HEK293T (cell line): ENCODE measurements around the gene KCNMA1.

Source experiments
- ARNT ChIP-seq: fragments of 450-650 bp; IDR thresholded peaks from 2 replicates; pipeline ENCODE4 v1.6.1; 2017; ENCODE audit warnings: mild to moderate bottlenecking
- BHLHE40 ChIP-seq: fragments of 450-650 bp; IDR thresholded peaks from 2 replicates; pipeline ENCODE4 v1.6.1; 2016; ENCODE audit warnings: mild to moderate bottlenecking, moderate library complexity, borderline replicate concordance
- CTBP1 ChIP-seq: fragments of 450-650 bp; IDR thresholded peaks from 2 replicates; pipeline ENCODE4 v1.6.1; 2016; ENCODE audit warnings: borderline replicate concordance
- ELF4 ChIP-seq: fragments of 450-650 bp; IDR thresholded peaks from 2 replicates; pipeline ENCODE4 v1.6.1; 2017; ENCODE audit warnings: antibody characterized with exemption
- FOXK2 ChIP-seq: fragments of 450-650 bp; IDR thresholded peaks from 2 replicates; pipeline ENCODE4 v1.6.1; 2016; ENCODE audit warnings: mild to moderate bottlenecking
- FOXM1 ChIP-seq: fragments of 450-650 bp; IDR thresholded peaks from 2 replicates; pipeline ENCODE4 v1.6.1; 2017; ENCODE audit warnings: mild to moderate bottlenecking, borderline replicate concordance
- HDGF ChIP-seq: fragments of 450-650 bp; IDR thresholded peaks from 2 replicates; pipeline ENCODE4 v1.6.1; 2017; ENCODE audit warnings: antibody characterized with exemption, borderline replicate concordance
- LEF1 ChIP-seq: fragments of 450-650 bp; IDR thresholded peaks from 2 replicates; pipeline ENCODE4 v1.6.1; 2017; ENCODE audit warnings: mild to moderate bottlenecking, borderline replicate concordance
- NFRKB ChIP-seq: fragments of 450-650 bp; IDR thresholded peaks from 2 replicates; pipeline ENCODE4 v1.6.1; 2016; ENCODE audit warnings: mild to moderate bottlenecking, moderate library complexity
- SP1 ChIP-seq: fragments of 450-650 bp; IDR thresholded peaks from 2 replicates; pipeline ENCODE4 v1.6.1; 2017
- SUZ12 ChIP-seq: fragments of 450-650 bp; IDR thresholded peaks from 2 replicates; pipeline ENCODE4 v1.6.1; 2016; ENCODE audit warnings: mild to moderate bottlenecking
- TARDBP ChIP-seq: fragments of 450-650 bp; IDR thresholded peaks from 2 replicates; pipeline ENCODE4 v1.6.1; 2016
- ZNF384 ChIP-seq: fragments of 450-650 bp; IDR thresholded peaks from 2 replicates; pipeline ENCODE4 v1.6.1; 2016
- TF ChIP-seq, protein P1 (sequence below): fragments of 450-650 bp; IDR thresholded peaks from 2 replicates; pipeline ENCODE4 v1.6.1; 2016

DNA sequence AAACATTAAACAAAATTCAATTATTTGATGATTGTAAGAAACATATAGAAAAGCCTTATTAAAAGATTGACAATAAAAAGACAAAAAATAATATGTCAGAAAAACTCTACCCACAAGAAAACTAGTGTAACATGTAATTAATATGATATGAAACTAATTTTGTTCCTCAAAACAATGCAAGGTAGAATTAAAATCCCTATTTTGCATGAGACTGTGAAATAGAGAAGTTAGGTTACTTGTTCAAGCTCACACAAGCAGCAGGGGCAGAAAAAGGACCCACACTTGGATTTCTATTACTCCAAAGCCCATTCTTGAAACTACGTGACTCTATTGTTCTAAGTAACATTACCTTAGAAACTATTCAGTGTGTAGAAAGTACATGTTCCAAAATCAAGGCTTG lies 96.4 kb downstream of the KCNMA1 start:
- TF ChIP-seq ELF4 = no peak
- TF ChIP-seq ARNT = no peak
- no peak for TF ChIP-seq SUZ12
- no peak for TF ChIP-seq FOXM1
- no peak for TF ChIP-seq LEF1
- no peak for TF ChIP-seq FOXK2
- no peak for TF ChIP-seq CTBP1
- no peak for TF ChIP-seq HDGF
- no peak for TF ChIP-seq ZNF384
- TF ChIP-seq BHLHE40 = no peak
- no peak for TF ChIP-seq NFRKB
- TF ChIP-seq, protein P1, sequence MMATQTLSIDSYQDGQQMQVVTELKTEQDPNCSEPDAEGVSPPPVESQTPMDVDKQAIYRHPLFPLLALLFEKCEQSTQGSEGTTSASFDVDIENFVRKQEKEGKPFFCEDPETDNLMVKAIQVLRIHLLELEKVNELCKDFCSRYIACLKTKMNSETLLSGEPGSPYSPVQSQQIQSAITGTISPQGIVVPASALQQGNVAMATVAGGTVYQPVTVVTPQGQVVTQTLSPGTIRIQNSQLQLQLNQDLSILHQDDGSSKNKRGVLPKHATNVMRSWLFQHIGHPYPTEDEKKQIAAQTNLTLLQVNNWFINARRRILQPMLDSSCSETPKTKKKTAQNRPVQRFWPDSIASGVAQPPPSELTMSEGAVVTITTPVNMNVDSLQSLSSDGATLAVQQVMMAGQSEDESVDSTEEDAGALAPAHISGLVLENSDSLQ = no peak
- TF ChIP-seq SP1 = no peak
- TF ChIP-seq TARDBP = no peak
